ENCODE data around the gene ADCY10. TPM values are rescaled to one million over a fixed set of nuclear protein-coding genes. Genes with fewer than 3 reads are reported as not detected.

Gene ADCY10
- total RNA-seq, 1 donor from 2014 or later, result not detected

DNA sequence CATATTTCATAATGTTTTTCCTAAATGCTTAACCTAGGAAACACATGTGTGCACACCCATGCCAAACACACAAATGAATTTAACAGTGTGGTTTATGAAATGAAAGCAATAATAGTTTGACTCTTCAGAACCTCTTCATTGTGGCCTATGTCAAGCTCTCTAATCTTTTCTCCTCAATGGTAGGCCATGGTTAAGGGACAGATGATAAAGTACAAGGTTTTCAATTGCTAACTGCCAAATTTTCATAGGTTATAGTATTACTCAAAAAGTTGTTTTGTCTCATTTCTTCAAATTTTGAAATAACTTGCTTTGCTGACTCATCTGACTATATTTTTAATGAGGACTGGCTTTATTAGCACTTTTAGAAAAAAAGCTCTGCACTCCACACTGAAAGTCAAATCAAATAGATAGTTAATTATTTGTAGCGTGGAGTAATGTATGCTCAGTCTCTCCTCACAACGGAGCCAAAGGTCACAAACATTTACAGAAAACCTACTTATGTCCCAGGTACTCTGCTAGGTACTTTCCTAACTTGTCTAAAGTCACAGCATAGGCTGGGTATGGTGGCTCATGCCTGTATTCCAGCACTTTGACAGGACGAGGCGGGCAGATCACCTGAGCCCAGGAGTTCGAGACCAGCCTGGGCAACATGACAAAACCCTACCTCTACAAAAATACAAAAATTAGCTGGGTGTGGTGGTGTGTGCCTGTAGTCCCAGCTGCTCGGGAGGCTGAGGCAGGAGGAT, 3.0 kb upstream of the ADCY10 start:
- no peak for DNase-seq (ENCODE audit: low read depth)
- TF ChIP-seq, protein P1, sequence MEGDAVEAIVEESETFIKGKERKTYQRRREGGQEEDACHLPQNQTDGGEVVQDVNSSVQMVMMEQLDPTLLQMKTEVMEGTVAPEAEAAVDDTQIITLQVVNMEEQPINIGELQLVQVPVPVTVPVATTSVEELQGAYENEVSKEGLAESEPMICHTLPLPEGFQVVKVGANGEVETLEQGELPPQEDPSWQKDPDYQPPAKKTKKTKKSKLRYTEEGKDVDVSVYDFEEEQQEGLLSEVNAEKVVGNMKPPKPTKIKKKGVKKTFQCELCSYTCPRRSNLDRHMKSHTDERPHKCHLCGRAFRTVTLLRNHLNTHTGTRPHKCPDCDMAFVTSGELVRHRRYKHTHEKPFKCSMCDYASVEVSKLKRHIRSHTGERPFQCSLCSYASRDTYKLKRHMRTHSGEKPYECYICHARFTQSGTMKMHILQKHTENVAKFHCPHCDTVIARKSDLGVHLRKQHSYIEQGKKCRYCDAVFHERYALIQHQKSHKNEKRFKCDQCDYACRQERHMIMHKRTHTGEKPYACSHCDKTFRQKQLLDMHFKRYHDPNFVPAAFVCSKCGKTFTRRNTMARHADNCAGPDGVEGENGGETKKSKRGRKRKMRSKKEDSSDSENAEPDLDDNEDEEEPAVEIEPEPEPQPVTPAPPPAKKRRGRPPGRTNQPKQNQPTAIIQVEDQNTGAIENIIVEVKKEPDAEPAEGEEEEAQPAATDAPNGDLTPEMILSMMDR (conservative IDR thresholded peaks at IDR 0.05; ENCODE audit: low read depth, low read length), result no peak
- no peak overlapping the region for H3K4me3 ChIP-seq (ENCODE audit: low read depth, low read length)

DNA sequence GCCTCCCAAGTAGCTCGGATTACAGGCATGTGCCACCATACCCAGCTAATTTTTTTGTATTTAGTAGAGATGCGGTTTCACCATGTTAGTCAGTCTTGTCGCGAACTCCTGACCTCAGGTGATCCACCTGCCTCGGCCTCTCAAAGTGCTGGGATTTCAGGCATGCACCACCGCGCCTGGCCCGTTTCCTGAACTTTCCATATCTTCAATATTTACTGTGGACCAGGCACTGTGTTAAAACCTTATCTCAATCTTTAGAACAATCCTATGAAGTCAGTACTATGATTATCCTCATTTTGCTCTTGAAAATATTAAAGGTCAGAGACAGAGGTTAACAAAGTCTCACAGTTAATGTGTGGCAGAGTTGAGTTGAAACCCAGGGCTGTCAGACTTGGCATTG, 1.6 kb upstream of the ADCY10 start:
- no peak overlapping the region for H3K4me3 ChIP-seq (ENCODE audit: low read depth, low read length)
- DNase-seq (ENCODE audit: low read depth), result no peak
- TF ChIP-seq, protein P1 (conservative IDR thresholded peaks at IDR 0.05; ENCODE audit: low read depth, low read length), result no peak

DNA sequence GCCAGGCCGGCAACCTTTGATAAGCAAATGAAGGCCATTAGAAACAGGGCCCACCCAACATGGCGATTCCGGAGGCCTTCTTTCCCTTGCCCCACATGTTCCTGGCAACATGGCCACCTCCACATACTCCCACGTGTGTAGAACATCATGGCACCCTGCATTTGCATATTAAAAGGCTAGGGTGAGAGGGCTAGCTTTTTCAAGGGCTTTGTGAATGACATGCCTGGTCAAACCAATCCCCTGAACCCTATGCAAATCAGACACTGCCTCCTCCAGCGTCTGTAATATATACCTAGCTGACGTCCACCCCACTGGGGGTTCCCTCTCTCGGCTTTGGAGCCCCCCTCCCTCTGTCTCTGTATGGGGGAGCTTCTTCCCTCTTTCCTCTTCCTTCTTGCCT, 1.6 kb downstream of the ADCY10 start:
- no peak overlapping the region for H3K4me3 ChIP-seq (ENCODE audit: low read depth, low read length)
- TF ChIP-seq, protein P1 (conservative IDR thresholded peaks at IDR 0.05; ENCODE audit: low read depth, low read length), result no peak
- DNase-seq (ENCODE audit: low read depth), result no peak

DNA sequence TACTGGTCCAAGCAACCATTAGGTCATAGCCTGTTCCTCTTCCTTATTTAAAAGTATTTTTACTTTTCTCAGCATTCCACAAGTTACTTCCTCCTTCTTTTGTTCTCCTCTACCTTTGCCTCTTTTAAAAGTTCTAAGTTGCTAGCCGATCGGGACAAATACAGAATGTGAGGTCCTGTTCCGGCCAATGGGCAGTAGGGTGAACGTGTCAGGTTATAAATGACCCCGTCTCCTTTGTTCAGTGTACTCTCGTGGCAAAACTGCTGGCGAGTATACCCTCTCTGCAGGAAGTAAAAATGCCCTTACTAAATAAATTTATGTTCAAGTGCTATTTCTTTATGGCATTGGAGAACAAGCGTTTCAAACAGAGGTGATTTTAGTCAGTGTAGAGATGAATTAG, 2.5 kb downstream of the ADCY10 start:
- TF ChIP-seq, protein P1 (conservative IDR thresholded peaks at IDR 0.05; ENCODE audit: low read depth, low read length), result no peak
- no peak overlapping the region for H3K4me3 ChIP-seq (ENCODE audit: low read depth, low read length)
- DNase-seq (ENCODE audit: low read depth), result no peak

DNA sequence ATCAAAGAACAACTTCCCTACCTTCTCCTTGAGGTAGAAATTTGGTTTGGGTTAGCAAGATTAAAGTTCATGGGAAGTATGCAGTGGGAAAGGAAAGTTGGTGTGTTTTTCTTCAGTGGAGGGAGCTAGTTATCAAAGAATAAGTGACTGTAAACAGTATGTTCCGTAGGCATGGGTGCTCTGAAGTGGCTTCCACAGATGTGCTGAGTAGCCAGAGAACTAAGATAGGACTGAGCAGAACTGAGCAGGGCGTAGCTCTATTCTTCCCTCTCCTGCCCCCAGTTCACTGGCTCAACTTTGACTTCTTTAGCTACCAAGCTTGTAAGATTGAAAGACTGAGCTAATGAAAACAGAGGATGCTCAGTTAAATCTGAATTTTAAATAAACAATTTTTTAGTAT, 3.4 kb downstream of the ADCY10 start:
- H3K4me3 ChIP-seq (ENCODE audit: low read depth, low read length), result no peak overlapping the region
- TF ChIP-seq, protein P1 (conservative IDR thresholded peaks at IDR 0.05; ENCODE audit: low read depth, low read length), result no peak
- no peak for DNase-seq (ENCODE audit: low read depth)

DNA sequence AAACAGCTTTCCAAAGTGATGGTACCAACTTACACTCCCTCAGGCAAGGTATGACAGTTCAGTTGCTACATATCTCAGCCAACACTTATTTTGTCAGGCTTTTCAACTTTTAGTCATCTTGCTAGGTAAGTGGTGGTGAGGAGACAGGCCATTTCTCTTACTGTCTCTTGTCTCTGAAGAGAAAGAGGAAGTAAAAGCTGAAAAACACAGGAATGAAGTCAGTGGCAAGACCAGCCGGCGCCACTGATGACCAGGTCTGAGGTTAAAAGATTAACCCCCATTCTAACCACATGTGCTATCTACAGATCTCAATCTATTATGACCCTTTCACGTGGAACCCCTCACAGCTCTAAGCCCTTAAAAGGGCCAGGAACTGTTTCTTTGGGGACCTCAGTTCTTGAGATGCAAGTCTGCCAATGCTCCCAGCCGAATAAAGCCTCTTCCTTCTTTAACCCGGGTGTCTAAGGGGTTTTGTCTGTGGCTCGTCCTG, 4.2 kb downstream of the ADCY10 start:
- no peak overlapping the region for H3K4me3 ChIP-seq (ENCODE audit: low read depth, low read length)
- DNase-seq (ENCODE audit: low read depth), result no peak
- TF ChIP-seq, protein P1 (conservative IDR thresholded peaks at IDR 0.05; ENCODE audit: low read depth, low read length), result no peak

DNA sequence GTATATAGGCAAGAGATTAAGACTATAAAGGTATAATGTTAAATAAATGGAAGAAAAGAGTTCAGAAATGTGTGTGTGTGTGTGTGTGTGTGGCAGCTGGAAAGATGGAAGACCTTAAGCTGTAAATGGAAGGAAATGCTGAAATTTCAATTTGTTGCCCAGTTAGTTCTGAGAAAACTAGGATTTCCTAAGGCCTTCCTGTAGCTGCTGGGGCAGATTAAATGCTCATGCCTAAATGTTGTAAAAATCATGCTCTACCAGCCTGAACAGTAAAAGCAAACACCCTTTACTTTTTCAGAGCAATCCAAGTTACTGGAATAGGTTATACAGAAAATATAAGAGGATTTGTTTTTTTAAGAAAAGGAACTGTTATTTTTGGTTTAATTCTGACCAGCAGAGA, 8.3 kb downstream of the ADCY10 start:
- no peak overlapping the region for H3K4me3 ChIP-seq (ENCODE audit: low read depth, low read length)
- DNase-seq (ENCODE audit: low read depth), result no peak
- TF ChIP-seq, protein P1 (conservative IDR thresholded peaks at IDR 0.05; ENCODE audit: low read depth, low read length), result no peak

All from epithelial cell of proximal tubule (primary cell).